CD4-positive, alpha-beta T cell treated with Interleukin-15 for 1 hour (primary cell): ENCODE data around the gene LOX.

Source experiments
- DNase-seq: peaks from one replicate; pipeline ENCODE4 v3.0.0-alpha.2; 2020

LOX gene

GRCh38 chr5:122050959-122051358 is 27.1 kb downstream of the LOX start:
- no peak for DNase-seq

DNA sequence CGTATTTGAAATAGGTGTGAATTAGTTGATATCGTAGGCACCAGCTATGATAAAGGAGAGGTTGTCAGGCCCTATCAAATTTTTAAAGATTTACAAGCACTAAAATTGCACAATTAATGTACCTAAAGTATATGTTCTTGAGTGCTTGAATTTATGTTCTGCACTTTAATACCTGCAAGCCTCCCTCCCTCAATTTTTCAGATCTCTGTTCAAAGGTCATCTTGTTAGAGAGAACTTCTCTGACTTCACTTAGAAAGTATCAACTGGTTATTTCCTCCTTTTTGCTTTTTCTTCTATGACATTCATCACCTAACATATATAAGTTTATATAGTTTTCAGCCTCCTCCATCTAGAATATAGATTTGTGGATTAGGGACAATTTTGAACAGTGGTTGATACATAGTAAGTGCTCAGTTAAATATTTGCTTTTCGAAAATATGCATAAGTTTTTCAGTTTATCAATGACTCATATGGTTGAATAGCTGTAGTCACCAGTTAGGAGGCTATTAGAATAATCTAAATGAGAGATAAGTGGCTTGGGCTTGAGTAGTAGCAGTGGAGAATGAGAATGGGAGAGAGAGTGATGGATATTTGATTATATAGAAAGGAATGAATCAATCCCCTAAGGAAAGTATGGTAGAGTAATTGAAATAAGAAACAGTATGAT is 37.3 kb downstream of the LOX start:
- DNase-seq: no peak

DNA sequence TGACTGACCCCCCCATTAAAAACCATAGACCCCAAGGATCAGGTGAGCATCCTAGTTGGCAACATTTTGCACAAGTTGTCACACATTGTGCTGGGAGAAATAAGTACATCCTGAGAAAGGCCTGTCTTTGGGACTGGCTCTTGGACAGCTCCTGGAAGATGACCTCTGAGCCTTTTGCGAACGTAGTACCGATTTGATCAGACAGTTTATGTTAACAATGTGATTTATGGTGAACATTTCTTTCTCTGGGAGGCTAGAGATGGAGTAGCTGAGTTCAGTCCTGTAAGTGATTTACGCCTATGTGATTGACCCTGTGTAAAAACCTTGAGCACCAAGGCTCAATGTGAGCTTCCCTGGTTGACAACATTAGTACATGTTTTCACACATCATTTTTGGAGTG is 41.7 kb downstream of the LOX start:
- no peak for DNase-seq

DNA sequence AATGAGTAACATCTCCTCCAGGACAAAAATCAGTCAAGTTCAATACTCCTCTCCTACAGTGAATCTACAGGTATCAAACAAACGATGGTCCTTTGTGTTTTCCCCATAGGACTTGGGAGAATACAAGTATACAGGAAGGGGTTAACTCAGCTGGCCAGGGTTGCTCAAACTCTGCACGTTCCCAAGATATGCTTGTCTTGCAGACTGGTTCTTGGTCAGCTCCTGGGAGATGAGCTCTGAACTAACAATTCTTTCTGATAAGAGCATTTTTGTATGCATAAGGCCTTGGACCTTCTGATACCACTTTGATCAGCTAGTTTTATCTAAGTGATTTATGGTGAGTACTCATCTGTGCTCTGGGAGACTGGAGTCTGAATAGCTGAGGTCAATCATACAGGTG is 42.1 kb downstream of the LOX start:
- no peak for DNase-seq

- DNase-seq: no peak
Observed at GRCh38 chr5:122031836-122032235, 46.2 kb downstream of the LOX start.

DNA sequence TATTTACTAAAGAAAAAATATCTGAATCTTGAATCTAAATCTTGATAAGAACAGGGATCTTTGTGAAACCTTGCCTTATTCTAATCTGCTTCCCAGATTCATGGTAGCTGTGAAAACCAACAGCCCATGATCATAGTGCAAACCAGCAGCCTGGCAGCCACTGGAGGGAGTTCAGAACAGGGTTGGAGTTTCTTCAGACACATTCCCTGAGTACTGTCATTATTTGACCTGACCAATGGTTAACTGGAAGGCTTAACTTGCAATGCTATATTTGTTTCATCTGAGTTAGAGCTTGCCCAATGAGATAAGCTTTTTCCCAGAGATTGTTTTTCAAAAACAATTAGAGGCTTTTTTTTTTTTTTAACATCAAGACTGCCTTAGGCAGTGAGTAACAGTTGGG is 47.8 kb downstream of the LOX start:
- no peak for DNase-seq

- DNase-seq: no peak
Observed at GRCh38 chr5:122029818-122030217, 48.2 kb downstream of the LOX start.

DNA sequence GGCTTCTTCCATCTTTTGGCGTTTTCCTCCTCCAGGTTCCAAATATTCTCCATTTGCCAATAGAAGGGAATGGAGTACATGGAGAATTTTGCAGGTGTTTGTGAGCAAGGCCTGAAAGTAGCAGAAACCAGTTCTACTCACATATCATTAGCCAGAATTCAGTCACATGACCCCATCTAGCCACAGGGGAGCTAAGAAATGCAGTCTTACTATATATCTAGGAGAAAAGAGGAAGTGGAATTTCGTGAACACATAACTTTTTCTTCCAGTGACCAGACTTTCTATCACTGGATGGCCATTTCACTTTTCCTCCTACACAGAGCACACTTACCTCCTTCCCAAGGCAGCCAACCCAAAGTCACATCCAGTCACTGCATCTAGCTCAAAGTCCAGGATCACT is 55.1 kb downstream of the LOX start:
- DNase-seq: no peak

GRCh38 chr5:122019919-122020590 is 58.0 kb downstream of the LOX start:
- no peak for DNase-seq

DNA sequence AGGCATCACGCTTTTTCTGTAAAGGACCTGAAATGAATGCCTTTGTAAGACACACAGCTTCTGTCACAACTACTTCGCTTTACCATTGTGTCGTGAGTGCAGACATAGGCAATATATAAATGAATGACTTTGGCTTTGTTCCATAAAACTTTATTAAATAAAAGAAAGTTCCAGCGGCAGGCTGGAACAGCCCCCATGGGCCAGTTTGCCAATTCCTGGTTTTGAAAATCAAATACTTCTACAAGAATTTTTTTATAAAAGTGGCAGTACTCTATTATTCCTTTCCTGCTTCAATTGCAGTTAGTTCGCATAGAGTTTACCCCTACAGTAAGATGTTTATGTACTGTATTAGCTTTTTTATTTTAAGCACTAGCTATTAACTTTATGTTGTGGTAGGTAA is 62.6 kb downstream of the LOX start:
- no peak for DNase-seq

DNA sequence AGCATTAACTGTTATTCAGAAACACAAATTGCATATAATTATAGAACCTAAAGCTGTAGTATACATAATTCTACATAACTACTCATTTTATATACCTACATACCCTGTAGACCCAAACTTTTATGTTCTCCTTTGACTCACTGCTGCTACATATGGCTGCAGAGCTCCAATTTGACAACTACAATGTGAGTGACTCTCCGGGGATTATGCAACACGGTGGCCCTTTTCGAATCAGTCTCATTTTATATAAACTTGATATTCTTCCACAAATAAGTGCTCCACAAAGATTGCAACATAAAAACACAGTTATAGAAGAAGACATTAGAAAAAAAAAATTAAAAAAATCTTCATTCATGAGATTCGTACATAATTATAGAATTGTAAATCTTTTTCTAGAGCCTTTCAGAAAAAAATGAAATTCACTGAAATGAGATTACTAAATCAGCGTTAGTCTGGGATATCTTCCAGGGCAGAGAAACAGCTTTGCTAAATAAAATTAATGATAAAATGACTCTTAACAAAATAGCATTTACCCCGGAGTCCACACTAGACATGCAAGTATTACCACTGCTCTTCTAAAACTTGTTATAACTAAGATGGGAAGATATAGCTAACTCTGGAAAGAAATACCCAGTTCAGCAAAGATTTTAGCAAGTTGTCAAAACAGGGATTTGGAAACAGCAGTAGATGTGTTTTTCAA is 63.7 kb downstream of the LOX start:
- no peak for DNase-seq
